PC-3 (cell line): ENCODE measurements around the gene SLC3A2. TPM values are rescaled to one million over a fixed set of nuclear protein-coding genes. Genes with fewer than 3 reads are reported as not detected.
A peak's percentile ranks its signal among the peaks of the same experiment; 100 is the strongest.

Experiments
- ATAC-seq: fragments of 200-7000 bp; cut with Tn5 transposase; 2 replicates; pipeline ENCODE4 v1.9.1; 2020; ENCODE audit warnings: mild to moderate bottlenecking, moderate library complexity
- BruUV-seq: library from RNA; stranded (reverse); fragments of 400-500 nt; replicated peaks from 2 replicates; lab custom pipeline; 2021; lab: Mats Ljungman, UMichigan
- CTCF ChIA-PET: fragments of 300-600 bp; sonication (Branson Sonifier 250); formaldehyde crosslinking; loops from one replicate; lab custom pipeline; 2022; ENCODE audit warnings: antibody characterized with exemption; lab: Charles Lee
- POLR2A ChIA-PET: fragments of 300-600 bp; sonication (Branson Sonifier 250); formaldehyde crosslinking; loops from one replicate; lab custom pipeline; 2022; ENCODE audit warnings: antibody characterized with exemption; ENCODE audit not compliant: unreplicated experiment; lab: Charles Lee
- DNase-seq: peaks from one replicate; pipeline ENCODE4 v3.0.0-alpha.2; 2015
- H2AFZ ChIP-seq: fragments of 300-600 bp; sonication (generic); 2 replicates; pipeline ENCODE4 v1.6.0; 2016; ENCODE audit warnings: antibody characterized with exemption, low read length
- H3F3A ChIP-seq: fragments of 300-600 bp; sonication (generic); one replicate; pipeline ENCODE4 v1.6.0; 2017; ENCODE audit warnings: antibody characterized with exemption, low read length, control low read depth, mild to moderate bottlenecking; ENCODE audit not compliant: unreplicated experiment
- H3K27ac ChIP-seq: fragments of 300-600 bp; sonication (generic); 2 replicates; pipeline ENCODE4 v1.5.1; 2016; ENCODE audit warnings: mild to moderate bottlenecking, low read length
- H3K27me3 ChIP-seq: fragments of 300-600 bp; sonication (generic); 2 replicates; pipeline ENCODE4 v1.6.1; 2016; ENCODE audit warnings: low read length, mixed read lengths
- H3K36me3 ChIP-seq: fragments of 300-600 bp; sonication (generic); 2 replicates; pipeline ENCODE4 v1.6.1; 2016; ENCODE audit warnings: low read depth, mixed run types, low read length, mixed read lengths
- H3K4me1 ChIP-seq: fragments of 300-600 bp; sonication (generic); 2 replicates; pipeline ENCODE4 v1.5.1; 2016; ENCODE audit warnings: low read length; ENCODE audit not compliant: insufficient read depth
- H3K4me2 ChIP-seq: fragments of 300-600 bp; sonication (generic); 2 replicates; pipeline ENCODE4 v1.6.0; 2016; ENCODE audit warnings: low read length
- H3K4me3 ChIP-seq: fragments of 300-600 bp; sonication (generic); 2 replicates; pipeline ENCODE4 v1.5.1; 2016; ENCODE audit warnings: mild to moderate bottlenecking, low read length, mixed read lengths
- H3K79me2 ChIP-seq: fragments of 300-600 bp; sonication (generic); 2 replicates; pipeline ENCODE4 v1.6.1; 2017; ENCODE audit warnings: low read length, mixed read lengths
- H3K9ac ChIP-seq: fragments of 300-600 bp; sonication (generic); 2 replicates; pipeline ENCODE4 v1.6.0; 2016; ENCODE audit warnings: mild to moderate bottlenecking, low read length
- H3K9me2 ChIP-seq: fragments of 300-600 bp; sonication (generic); replicated peaks from 2 replicates; pipeline ENCODE4 v1.6.1; 2016; ENCODE audit warnings: mixed run types, low read length, mixed read lengths
- H3K9me3 ChIP-seq: fragments of 300-600 bp; sonication (generic); 2 replicates; pipeline ENCODE4 v1.6.1; 2016; ENCODE audit warnings: low read length, mixed read lengths
- H4K20me1 ChIP-seq: fragments of 300-600 bp; sonication (generic); 2 replicates; pipeline ENCODE4 v1.6.1; 2016; ENCODE audit warnings: low read length, mixed read lengths
- CTCF ChIP-seq: fragments of 300-600 bp; sonication (generic); conservative IDR thresholded peaks from 2 replicates; pipeline ENCODE4 v1.5.1; 2017; ENCODE audit warnings: antibody characterized with exemption, low read depth, mild to moderate bottlenecking, low read length
- EZH2 ChIP-seq: fragments of 300-600 bp; sonication (generic); IDR thresholded peaks from one replicate; pipeline ENCODE4 v1.6.1; 2017; ENCODE audit warnings: antibody characterized with exemption, mild to moderate bottlenecking, low read length; ENCODE audit not compliant: unreplicated experiment
- EZH2phosphoT487 ChIP-seq: fragments of 300-600 bp; sonication (generic); IDR thresholded peaks from 2 replicates; pipeline ENCODE4 v1.6.1; 2018; ENCODE audit warnings: mild to moderate bottlenecking, antibody characterized with exemption, low read length, borderline replicate concordance
- intact Hi-C: fragments of 100-400 bp; cut with micrococcal nuclease; formaldehyde crosslinking; loops from 2 replicates; pipeline ENCODE4 v1.9.0; 2023
- total RNA-seq: library from RNA; depleted of rRNA; stranded (reverse); fragments of >200 nt; gene quantifications from 2 replicates; pipeline ENCODE4 v1.2.3, GENCODE V29; 2014

The SLC3A2 gene
- total RNA-seq, 1 experiment from 2014 or later: 243 TPM

DNA sequence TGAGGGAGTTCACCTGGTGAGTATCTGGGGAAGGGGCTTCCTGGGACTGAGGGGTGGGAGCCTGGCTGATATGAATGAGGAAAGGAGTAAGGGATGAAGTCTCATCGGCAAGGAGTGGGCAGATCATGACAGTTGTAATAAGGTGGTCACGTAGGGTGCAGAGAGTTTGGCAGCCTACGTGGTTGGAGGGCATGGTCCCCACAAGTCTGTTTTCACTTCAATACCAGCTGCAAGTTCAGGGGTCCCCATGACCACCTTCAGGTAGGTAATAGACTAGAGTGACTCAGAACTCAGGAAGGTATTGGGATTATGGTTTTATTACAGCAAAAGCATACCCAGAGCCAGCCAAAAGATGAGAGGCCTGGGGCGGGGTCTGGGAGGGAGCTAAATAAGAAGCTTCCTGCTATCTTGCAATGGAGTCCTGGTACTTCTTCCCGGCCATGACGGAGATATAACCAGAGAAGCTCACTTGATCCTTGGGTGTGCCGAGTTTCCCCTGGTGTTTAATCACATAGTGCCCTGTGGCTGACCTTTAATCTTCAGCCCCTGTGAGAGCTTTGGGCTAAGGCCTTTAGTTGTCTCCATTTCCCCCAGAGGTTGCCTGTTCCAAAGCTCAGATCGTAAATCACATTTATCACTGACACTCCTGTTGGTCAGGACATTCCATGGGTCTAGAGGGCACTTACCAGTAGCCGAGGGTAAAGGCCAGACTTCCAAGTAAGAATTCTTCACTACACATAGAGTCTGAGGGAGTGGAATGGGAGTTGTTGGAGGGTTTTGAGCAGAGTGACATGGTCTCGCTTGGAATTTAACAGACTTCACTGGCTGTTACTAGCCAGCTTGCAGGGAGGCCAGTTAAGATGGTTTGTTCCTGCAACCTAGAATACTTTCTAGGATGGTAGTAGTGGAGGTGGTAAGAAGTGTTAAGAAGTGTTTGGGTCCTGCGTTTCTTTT, 9.1 kb downstream of the SLC3A2 start:
- no peaks in the 10 kb centered on the region for H3K27me3 ChIP-seq
- H3K4me1 ChIP-seq: peaks cover 5% of the 10 kb centered on the region; the same call in 1 of the 2 replicates
- peak; percentile 42 for DNase-seq
- no peaks in the 10 kb centered on the region for H3K9me3 ChIP-seq
- intact Hi-C loops: no loop called here
- no peak overlapping the region for H3K4me2 ChIP-seq
- no peak overlapping the region for H3K4me3 ChIP-seq
- no peak overlapping the region for H3K27ac ChIP-seq
- no TSS peak for BruUV-seq
- H3K9ac ChIP-seq: no peak overlapping the region
- H3F3A ChIP-seq: peaks cover 4% of the 10 kb centered on the region
- POLR2A ChIA-PET: interaction anchor here (0.6 to 0.7 kb wide), 4 partner anchors 8 to 316 kb away, joined by 3 read pairs; partner anchors contain the start of gene STX5
- no peak for TF ChIP-seq EZH2
- no peak for TF ChIP-seq CTCF
- TF ChIP-seq EZH2phosphoT487: no peak
- CTCF ChIA-PET: no interaction called here
- no peak overlapping the region for H2AFZ ChIP-seq
- peaks cover 22% of the 10 kb centered on the region for H3K79me2 ChIP-seq
- H3K9me2 ChIP-seq: no peaks in the 10 kb centered on the region
- H4K20me1 ChIP-seq: peaks cover 49% of the 10 kb centered on the region
- peak; percentile 53 for ATAC-seq
- H3K36me3 ChIP-seq: peaks cover 45% of the 10 kb centered on the region

DNA sequence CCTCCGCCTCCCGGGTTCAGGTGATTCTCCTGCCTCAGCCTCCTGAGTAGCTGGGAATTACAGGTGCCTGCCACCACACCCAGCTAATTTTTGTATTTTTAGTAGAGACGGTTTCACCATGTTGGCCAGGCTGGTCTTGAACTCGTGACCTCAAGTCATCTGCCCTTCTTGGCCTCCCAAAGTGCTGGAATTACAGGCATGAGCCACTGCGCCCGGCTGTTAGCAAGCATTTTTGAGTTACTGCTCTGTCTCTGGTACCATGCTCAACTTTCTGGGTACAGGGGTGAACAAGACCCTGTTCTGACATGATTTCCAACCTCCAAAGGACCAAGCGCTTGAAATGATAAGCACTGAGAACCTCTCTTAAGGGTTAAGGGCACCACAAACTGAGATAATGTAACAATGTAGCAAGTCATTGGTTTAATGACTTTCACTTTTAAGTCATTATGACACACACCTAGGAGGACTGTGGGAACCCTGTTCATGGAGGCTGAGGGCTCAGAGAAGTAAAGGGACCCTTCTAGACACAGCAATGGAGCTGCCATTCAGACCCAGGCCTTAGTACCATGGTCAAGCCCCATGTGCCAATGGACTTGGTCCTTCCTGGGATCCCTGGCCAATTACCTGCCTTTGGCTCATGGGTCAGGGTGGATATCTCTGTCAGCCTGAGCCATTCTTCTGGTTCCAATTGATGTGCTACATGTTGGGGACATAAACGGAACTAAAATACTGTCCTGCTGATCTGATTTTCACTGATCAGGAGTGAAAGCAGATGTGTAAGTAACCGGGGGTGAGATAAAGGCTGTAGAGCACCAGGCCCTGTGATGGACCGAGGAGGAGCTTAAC, 11.6 kb downstream of the SLC3A2 start:
- H3F3A ChIP-seq: no peaks in the 10 kb centered on the region
- H2AFZ ChIP-seq: no peak overlapping the region
- peaks cover 21% of the 10 kb centered on the region for H3K36me3 ChIP-seq
- ChIA-PET POLR2A (no interaction called here), CTCF (interaction anchor here (0.6 to 1.4 kb wide), 2 partner anchors 128 to 1483 kb away, joined by 3 to 4 read pairs; no protein-coding TSS in a partner anchor)
- no peaks in the 10 kb centered on the region for H3K9me3 ChIP-seq
- TF ChIP-seq CTCF: no peak
- TF ChIP-seq EZH2: no peak
- no peak for TF ChIP-seq EZH2phosphoT487
- ATAC-seq: no peak
- H3K4me3 ChIP-seq: no peak overlapping the region
- no peaks in the 10 kb centered on the region for H3K79me2 ChIP-seq
- H3K27ac ChIP-seq: no peak overlapping the region
- intact Hi-C loops: no loop called here
- H3K27me3 ChIP-seq: no peaks in the 10 kb centered on the region
- no peaks in the 10 kb centered on the region for H3K4me1 ChIP-seq
- no peaks in the 10 kb centered on the region for H3K9me2 ChIP-seq
- peaks cover 26% of the 10 kb centered on the region for H4K20me1 ChIP-seq
- DNase-seq: no peak
- BruUV-seq: no TSS peak
- H3K4me2 ChIP-seq: no peak overlapping the region
- no peak overlapping the region for H3K9ac ChIP-seq
